IMR-90 (cell line): Measurements from ENCODE around the gene SAG.

ENCODE experiments used
- BHLHE40 ChIP-seq: fragments of 150-350 bp; IDR thresholded peaks from 2 replicates; pipeline ENCODE4 v1.6.1; 2016; ENCODE audit warnings: mild to moderate bottlenecking, low read depth, low read length
- CEBPB ChIP-seq: IDR thresholded peaks from 2 replicates; pipeline ENCODE4 v1.6.1; 2012; ENCODE audit warnings: low read depth, low read length, improper control_type of control experiment
- CHD1 ChIP-seq: IDR thresholded peaks from 2 replicates; pipeline ENCODE4 v1.6.1; 2012; ENCODE audit warnings: low read depth, low read length, improper control_type of control experiment
- FOS ChIP-seq: fragments of 150-350 bp; IDR thresholded peaks from 2 replicates; pipeline ENCODE4 v1.6.1; 2016; ENCODE audit warnings: low read depth, low read length
- MAFK ChIP-seq: IDR thresholded peaks from 2 replicates; pipeline ENCODE4 v1.6.1; 2012; ENCODE audit warnings: low read depth, low read length, improper control_type of control experiment
- MAZ ChIP-seq: IDR thresholded peaks from 2 replicates; pipeline ENCODE4 v1.6.1; 2012; ENCODE audit warnings: low read depth, mild to moderate bottlenecking, low read length, improper control_type of control experiment, moderate library complexity, borderline replicate concordance
- MXI1 ChIP-seq: IDR thresholded peaks from 2 replicates; pipeline ENCODE4 v1.6.1; 2012; ENCODE audit warnings: low read depth, mild to moderate bottlenecking, low read length, moderate library complexity, borderline replicate concordance
- POLR2A ChIP-seq: IDR thresholded peaks from 2 replicates; pipeline ENCODE4 v1.6.1; 2012; ENCODE audit warnings: mild to moderate bottlenecking, low read depth, low read length
- RCOR1 ChIP-seq: IDR thresholded peaks from 2 replicates; pipeline ENCODE4 v1.6.1; 2012; ENCODE audit warnings: mild to moderate bottlenecking, low read length, improper control_type of control experiment; ENCODE audit not compliant: insufficient replicate concordance
- SMC3 ChIP-seq: fragments of 150-350 bp; IDR thresholded peaks from 2 replicates; pipeline ENCODE4 v1.6.1; 2016; ENCODE audit warnings: low read depth, mild to moderate bottlenecking, antibody characterized with exemption, low read length, moderate library complexity
- TF ChIP-seq, protein P1 (sequence below): conservative IDR thresholded peaks from 2 replicates; pipeline ENCODE4 v1.5.1; 2012; ENCODE audit warnings: mild to moderate bottlenecking, low read depth, low read length, improper control_type of control experiment
- TF ChIP-seq, protein P2 (sequence below): fragments of 150-350 bp; IDR thresholded peaks from 2 replicates; pipeline ENCODE4 v1.6.1; 2017; ENCODE audit warnings: mild to moderate bottlenecking, antibody characterized with exemption, low read length, low read depth

DNA sequence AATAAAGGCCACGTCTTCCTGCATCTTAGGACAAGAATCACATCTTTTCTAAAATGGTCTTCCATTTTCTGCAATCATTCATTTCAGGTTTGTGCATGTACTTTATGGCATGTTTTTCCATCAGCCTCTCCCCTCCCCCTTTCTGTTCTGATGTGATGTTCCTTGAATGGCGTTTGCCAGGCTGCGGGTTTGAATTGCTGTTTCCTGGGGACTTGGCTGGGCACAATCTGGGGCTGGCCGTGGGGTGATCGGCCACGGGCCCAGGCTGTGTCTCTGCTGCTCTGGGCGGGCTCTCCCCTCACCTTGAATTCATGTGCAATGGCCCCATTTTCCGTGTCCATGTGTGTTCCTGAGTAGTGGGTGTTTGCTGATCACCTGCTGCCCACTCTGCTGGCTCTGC, 61.8 kb downstream of the SAG start:
- TF ChIP-seq POLR2A (no peak), MXI1 (no peak), CEBPB (no peak), RCOR1 (no peak), CHD1 (no peak), MAFK (no peak), BHLHE40 (no peak), MAZ (no peak), SMC3 (no peak), FOS (no peak)
- TF ChIP-seq, protein P1, sequence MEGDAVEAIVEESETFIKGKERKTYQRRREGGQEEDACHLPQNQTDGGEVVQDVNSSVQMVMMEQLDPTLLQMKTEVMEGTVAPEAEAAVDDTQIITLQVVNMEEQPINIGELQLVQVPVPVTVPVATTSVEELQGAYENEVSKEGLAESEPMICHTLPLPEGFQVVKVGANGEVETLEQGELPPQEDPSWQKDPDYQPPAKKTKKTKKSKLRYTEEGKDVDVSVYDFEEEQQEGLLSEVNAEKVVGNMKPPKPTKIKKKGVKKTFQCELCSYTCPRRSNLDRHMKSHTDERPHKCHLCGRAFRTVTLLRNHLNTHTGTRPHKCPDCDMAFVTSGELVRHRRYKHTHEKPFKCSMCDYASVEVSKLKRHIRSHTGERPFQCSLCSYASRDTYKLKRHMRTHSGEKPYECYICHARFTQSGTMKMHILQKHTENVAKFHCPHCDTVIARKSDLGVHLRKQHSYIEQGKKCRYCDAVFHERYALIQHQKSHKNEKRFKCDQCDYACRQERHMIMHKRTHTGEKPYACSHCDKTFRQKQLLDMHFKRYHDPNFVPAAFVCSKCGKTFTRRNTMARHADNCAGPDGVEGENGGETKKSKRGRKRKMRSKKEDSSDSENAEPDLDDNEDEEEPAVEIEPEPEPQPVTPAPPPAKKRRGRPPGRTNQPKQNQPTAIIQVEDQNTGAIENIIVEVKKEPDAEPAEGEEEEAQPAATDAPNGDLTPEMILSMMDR: no peak
- TF ChIP-seq, protein P2, sequence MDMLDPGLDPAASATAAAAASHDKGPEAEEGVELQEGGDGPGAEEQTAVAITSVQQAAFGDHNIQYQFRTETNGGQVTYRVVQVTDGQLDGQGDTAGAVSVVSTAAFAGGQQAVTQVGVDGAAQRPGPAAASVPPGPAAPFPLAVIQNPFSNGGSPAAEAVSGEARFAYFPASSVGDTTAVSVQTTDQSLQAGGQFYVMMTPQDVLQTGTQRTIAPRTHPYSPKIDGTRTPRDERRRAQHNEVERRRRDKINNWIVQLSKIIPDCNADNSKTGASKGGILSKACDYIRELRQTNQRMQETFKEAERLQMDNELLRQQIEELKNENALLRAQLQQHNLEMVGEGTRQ: no peak
